ENCODE results near the gene HMGXB4. TPM values are rescaled to one million over a fixed set of nuclear protein-coding genes. Genes with fewer than 3 reads are reported as not detected.

Gene HMGXB4
- polyA plus RNA-seq, 1 donor, result 18.6 TPM

- H3K27ac ChIP-seq (ENCODE audit: low read length), result no peak overlapping the region
- H3K9me3 ChIP-seq (ENCODE audit: control insufficient read depth, low read depth, low read length), result no peaks in the 10 kb centered on the region
- peaks cover 83% of the 10 kb centered on the region for H3K36me3 ChIP-seq (ENCODE audit: control insufficient read depth, insufficient read depth, low read length)
- no CpG with 5 or more reads among the region's 12 CpGs for WGBS (ENCODE audit: insufficient coverage, low lambda C conversion rate)
- no peaks in the 10 kb centered on the region for H3K27me3 ChIP-seq (ENCODE audit: control insufficient read depth, insufficient read depth, low read length)
- no peak overlapping the region for H3K4me3 ChIP-seq (ENCODE audit: low read length)
- no peak for DNase-seq
- peaks cover 24% of the 10 kb centered on the region for H3K4me1 ChIP-seq (ENCODE audit: control insufficient read depth, insufficient read depth, low read length)
Measured at GRCh38 chr22:35335936-35336781, 78.9 kb downstream of the HMGXB4 start.

GRCh38 chr22:35337932-35338331 is 80.6 kb downstream of the HMGXB4 start:
- H3K36me3 ChIP-seq (ENCODE audit: control insufficient read depth, insufficient read depth, low read length), result peaks cover 92% of the 10 kb centered on the region
- no peak for DNase-seq
- no CpG with 5 or more reads among the region's 4 CpGs for WGBS (ENCODE audit: insufficient coverage, low lambda C conversion rate)
- no peak overlapping the region for H3K27ac ChIP-seq (ENCODE audit: low read length)
- H3K4me3 ChIP-seq (ENCODE audit: low read length), result no peak overlapping the region
- peaks cover 2% of the 10 kb centered on the region for H3K9me3 ChIP-seq (ENCODE audit: control insufficient read depth, low read depth, low read length)
- H3K4me1 ChIP-seq (ENCODE audit: control insufficient read depth, insufficient read depth, low read length), result peaks cover 10% of the 10 kb centered on the region
- H3K27me3 ChIP-seq (ENCODE audit: control insufficient read depth, insufficient read depth, low read length), result no peaks in the 10 kb centered on the region

GRCh38 chr22:35341090-35341874 is 84.0 kb downstream of the HMGXB4 start:
- no peaks in the 10 kb centered on the region for H3K27me3 ChIP-seq (ENCODE audit: control insufficient read depth, insufficient read depth, low read length)
- no peak overlapping the region for H3K4me3 ChIP-seq (ENCODE audit: low read length)
- H3K9me3 ChIP-seq (ENCODE audit: control insufficient read depth, low read depth, low read length), result peaks cover 10% of the 10 kb centered on the region
- peaks cover 92% of the 10 kb centered on the region for H3K36me3 ChIP-seq (ENCODE audit: control insufficient read depth, insufficient read depth, low read length)
- H3K4me1 ChIP-seq (ENCODE audit: control insufficient read depth, insufficient read depth, low read length), result no peaks in the 10 kb centered on the region
- no peak for DNase-seq
- WGBS (ENCODE audit: insufficient coverage, low lambda C conversion rate), result no CpG with 5 or more reads among the region's 19 CpGs
- no peak overlapping the region for H3K27ac ChIP-seq (ENCODE audit: low read length)

- H3K4me3 ChIP-seq (ENCODE audit: low read length), result no peak overlapping the region
- no peak for DNase-seq
- H3K36me3 ChIP-seq (ENCODE audit: control insufficient read depth, insufficient read depth, low read length), result peaks cover 93% of the 10 kb centered on the region
- no peaks in the 10 kb centered on the region for H3K4me1 ChIP-seq (ENCODE audit: control insufficient read depth, insufficient read depth, low read length)
- H3K27me3 ChIP-seq (ENCODE audit: control insufficient read depth, insufficient read depth, low read length), result no peaks in the 10 kb centered on the region
- no peak overlapping the region for H3K27ac ChIP-seq (ENCODE audit: low read length)
- whole genome bisulfite sequencing (ENCODE audit: insufficient coverage, low lambda C conversion rate), result no CpG with 5 or more reads among the region's 4 CpGs
- H3K9me3 ChIP-seq (ENCODE audit: control insufficient read depth, low read depth, low read length), result peaks cover 10% of the 10 kb centered on the region
Measured at GRCh38 chr22:35342390-35342789, 85.1 kb downstream of the HMGXB4 start.

GRCh38 chr22:35343664-35344550 is 86.6 kb downstream of the HMGXB4 start:
- no peaks in the 10 kb centered on the region for H3K27me3 ChIP-seq (ENCODE audit: control insufficient read depth, insufficient read depth, low read length)
- no peaks in the 10 kb centered on the region for H3K4me1 ChIP-seq (ENCODE audit: control insufficient read depth, insufficient read depth, low read length)
- WGBS (ENCODE audit: insufficient coverage, low lambda C conversion rate), result no CpG with 5 or more reads among the region's 26 CpGs
- no peak overlapping the region for H3K4me3 ChIP-seq (ENCODE audit: low read length)
- no peak overlapping the region for H3K27ac ChIP-seq (ENCODE audit: low read length)
- peaks cover 86% of the 10 kb centered on the region for H3K36me3 ChIP-seq (ENCODE audit: control insufficient read depth, insufficient read depth, low read length)
- no peak for DNase-seq
- H3K9me3 ChIP-seq (ENCODE audit: control insufficient read depth, low read depth, low read length), result peaks cover 10% of the 10 kb centered on the region

GRCh38 chr22:35344956-35345690 is 87.8 kb downstream of the HMGXB4 start:
- H3K4me3 ChIP-seq (ENCODE audit: low read length), result no peak overlapping the region
- no CpG with 5 or more reads among the region's 14 CpGs for WGBS (ENCODE audit: insufficient coverage, low lambda C conversion rate)

More at GRCh38 chr22:35344956-35345690, 87.8 kb downstream of the HMGXB4 start:
- Histone ChIP-seq H3K4me1 (ENCODE audit: control insufficient read depth, insufficient read depth, low read length) (no peaks in the 10 kb centered on the region), H3K36me3 (ENCODE audit: control insufficient read depth, insufficient read depth, low read length) (peaks cover 81% of the 10 kb centered on the region), H3K27ac (ENCODE audit: low read length) (no peak overlapping the region), H3K27me3 (ENCODE audit: control insufficient read depth, insufficient read depth, low read length) (no peaks in the 10 kb centered on the region), H3K9me3 (ENCODE audit: control insufficient read depth, low read depth, low read length) (peaks cover 10% of the 10 kb centered on the region)
- no peak for DNase-seq

Other genes with a start within 250 kb of the HMGXB4 start
- gene ISX, start 191.3 kb upstream of the HMGXB4 start, polyA plus RNA-seq, result 74.1 TPM
- 66.8 TPM for gene TOM1, start 42.4 kb downstream of the HMGXB4 start, polyA plus RNA-seq
- gene HMOX1, start 123.6 kb downstream of the HMGXB4 start, polyA plus RNA-seq, result 81.5 TPM
- 41.0 TPM for gene MCM5, start 142.6 kb downstream of the HMGXB4 start, polyA plus RNA-seq